Upper lobe of left lung (tissue), 6 donors: Measurements from ENCODE around the gene RIMS4. TPM values are rescaled to one million over a fixed set of nuclear protein-coding genes. Genes with fewer than 3 reads are reported as not detected.

Experiments
- ATAC-seq, 2 donors: fragments of 200-7000 bp; cut with Tn5 transposase; one replicate each; pipeline ENCODE4 v1.9.1; 2022; ENCODE audit warnings: mild to moderate bottlenecking in 2 of 2, moderate library complexity in 2 of 2; ENCODE audit not compliant: low FRiP score in 2 of 2
- DNase-seq, 2 donors: peaks; one replicate each; pipeline ENCODE4 v3.0.0-alpha.2; 2019 to 2020
- H3K27ac ChIP-seq, 4 donors: fragments of 200-600 bp; sonication (generic); one replicate each; pipeline ENCODE4 v1.5.1; 2016 to 2019
- H3K27me3 ChIP-seq, 4 donors: fragments of 200-600 bp; sonication (generic); one replicate each; pipeline ENCODE4 v1.5.1; 2017 to 2019
- H3K36me3 ChIP-seq, 4 donors: fragments of 200-600 bp; sonication (generic); one replicate each; pipeline ENCODE4 v1.5.1; 2016 to 2019
- H3K4me1 ChIP-seq, 4 donors: fragments of 200-600 bp; sonication (generic); one replicate each; pipeline ENCODE4 v1.5.1; 2018 to 2019
- H3K4me3 ChIP-seq, 4 donors: fragments of 200-600 bp; sonication (generic); one replicate each; pipeline ENCODE4 v1.5.1; 2017 to 2019; ENCODE audit warnings: mild to moderate bottlenecking in 2 of 4, moderate library complexity in 1 of 4
- H3K9me3 ChIP-seq, 4 donors: fragments of 200-600 bp; sonication (generic); one replicate each; pipeline ENCODE4 v1.5.1; 2018 to 2019
- EP300 ChIP-seq, 4 donors: sonication (generic); formaldehyde crosslinking; IDR thresholded peaks; one replicate each; pipeline ENCODE4 v1.5.1; 2017; ENCODE audit warnings: antibody characterized with exemption in 4 of 4, control low read depth in 2 of 4
- POLR2A ChIP-seq, 4 donors: fragments of 450-650 bp; IDR thresholded peaks; one replicate each; pipeline ENCODE4 v1.5.1; 2016 to 2017; ENCODE audit warnings: antibody characterized with exemption in 4 of 4, mild to moderate bottlenecking in 2 of 4
- POLR2AphosphoS5 ChIP-seq, 2 donors: sonication (generic); formaldehyde crosslinking; IDR thresholded peaks; one replicate each; pipeline ENCODE4 v1.5.1; 2017; ENCODE audit warnings: antibody characterized with exemption in 2 of 2
- WGBS, 2 donors: methylation state at CpG; one replicate each; pipeline ENCODE4 v1.1.5; 2017 to 2018; 5-methylcytosine and 5-hydroxymethylcytosine counted together
- total RNA-seq, 6 donors: library from RNA; depleted of rRNA in 4 of 6; stranded (reverse); fragments of >200 nt in 4 of 6; gene quantifications; one replicate each; pipeline versions ENCODE4 v1.1.0 to v1.2.1, GENCODE V29; 2016 to 2021
- TF ChIP-seq, protein P1 (sequence below), 6 experiments: fragments of 450-650 bp in 4 of 6; fragments of 200-600 bp in 2 of 6; sonication (generic) in 2 of 6; IDR thresholded peaks; one replicate each; pipeline ENCODE4 v1.5.1; 2016 to 2019; ENCODE audit warnings: antibody characterized with exemption in 6 of 6
- donor health status: DM: no; HTN: no; CAD: no; lungs with moderate emphysema.
- donor health status: DM: no; HTN: yes; CAD: no; lungs with severe emphysema.

Gene RIMS4
- total RNA-seq, 6 donors from 2014 or later: 1.0 to 2.2 (median 2.1) TPM

DNA sequence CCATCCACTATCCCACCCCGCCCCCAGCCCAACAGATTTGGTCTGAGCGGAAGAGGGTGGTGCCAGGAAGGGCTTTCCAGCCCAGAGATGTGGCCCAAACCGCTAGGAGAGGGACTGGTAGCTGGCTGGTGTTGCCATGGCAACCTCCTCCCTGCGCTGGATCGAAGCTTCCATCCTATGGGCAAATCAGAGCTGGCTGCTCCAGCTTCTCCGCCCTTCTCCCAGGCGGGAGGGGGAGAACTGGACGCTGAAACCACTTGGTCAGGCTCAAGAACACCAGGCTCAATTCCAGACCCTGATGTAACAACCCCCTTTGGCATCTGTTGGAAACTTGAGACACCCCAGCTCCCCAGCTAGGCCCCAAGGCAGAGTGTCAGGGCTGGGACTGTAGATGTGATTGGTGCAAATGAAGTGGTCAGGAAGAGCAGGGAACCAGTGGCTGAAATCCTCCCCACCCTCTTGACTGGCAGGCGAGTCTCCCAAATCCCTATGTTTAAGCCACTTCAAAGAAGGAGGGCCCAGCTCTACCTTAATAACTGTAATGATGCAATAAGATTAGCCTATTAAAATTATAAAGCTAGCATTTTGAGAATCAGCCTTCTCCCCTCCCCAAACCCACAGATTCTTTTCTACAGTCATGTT, 4.2 kb downstream of the RIMS4 start:
- WGBS, 2 donors: 13 to 26% methylated on average over 4 to 9 of the region's 9 CpGs
- Histone ChIP-seq H3K27ac (no peak overlapping the region), H3K4me1 (peaks cover 0 to 15% (median 6%) of the 10 kb centered on the region in 4 donors), H3K27me3 (peaks cover 0 to 19% (median 11%) of the 10 kb centered on the region in 4 donors), H3K36me3 (no peaks in the 10 kb centered on the region), H3K4me3 (no peak overlapping the region), H3K9me3 (no peaks in the 10 kb centered on the region)
- TF ChIP-seq POLR2AphosphoS5 (IDR thresholded peaks at IDR 0.05) (no peak), POLR2A (IDR thresholded peaks at IDR 0.05) (no peak), EP300 (IDR thresholded peaks at IDR 0.05) (no peak)
- TF ChIP-seq, protein P1, sequence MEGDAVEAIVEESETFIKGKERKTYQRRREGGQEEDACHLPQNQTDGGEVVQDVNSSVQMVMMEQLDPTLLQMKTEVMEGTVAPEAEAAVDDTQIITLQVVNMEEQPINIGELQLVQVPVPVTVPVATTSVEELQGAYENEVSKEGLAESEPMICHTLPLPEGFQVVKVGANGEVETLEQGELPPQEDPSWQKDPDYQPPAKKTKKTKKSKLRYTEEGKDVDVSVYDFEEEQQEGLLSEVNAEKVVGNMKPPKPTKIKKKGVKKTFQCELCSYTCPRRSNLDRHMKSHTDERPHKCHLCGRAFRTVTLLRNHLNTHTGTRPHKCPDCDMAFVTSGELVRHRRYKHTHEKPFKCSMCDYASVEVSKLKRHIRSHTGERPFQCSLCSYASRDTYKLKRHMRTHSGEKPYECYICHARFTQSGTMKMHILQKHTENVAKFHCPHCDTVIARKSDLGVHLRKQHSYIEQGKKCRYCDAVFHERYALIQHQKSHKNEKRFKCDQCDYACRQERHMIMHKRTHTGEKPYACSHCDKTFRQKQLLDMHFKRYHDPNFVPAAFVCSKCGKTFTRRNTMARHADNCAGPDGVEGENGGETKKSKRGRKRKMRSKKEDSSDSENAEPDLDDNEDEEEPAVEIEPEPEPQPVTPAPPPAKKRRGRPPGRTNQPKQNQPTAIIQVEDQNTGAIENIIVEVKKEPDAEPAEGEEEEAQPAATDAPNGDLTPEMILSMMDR (IDR thresholded peaks at IDR 0.05): no peak
- ATAC-seq: peak; percentile 59 to 80
- peak in 1 of 2 donors; percentile 79 for DNase-seq

DNA sequence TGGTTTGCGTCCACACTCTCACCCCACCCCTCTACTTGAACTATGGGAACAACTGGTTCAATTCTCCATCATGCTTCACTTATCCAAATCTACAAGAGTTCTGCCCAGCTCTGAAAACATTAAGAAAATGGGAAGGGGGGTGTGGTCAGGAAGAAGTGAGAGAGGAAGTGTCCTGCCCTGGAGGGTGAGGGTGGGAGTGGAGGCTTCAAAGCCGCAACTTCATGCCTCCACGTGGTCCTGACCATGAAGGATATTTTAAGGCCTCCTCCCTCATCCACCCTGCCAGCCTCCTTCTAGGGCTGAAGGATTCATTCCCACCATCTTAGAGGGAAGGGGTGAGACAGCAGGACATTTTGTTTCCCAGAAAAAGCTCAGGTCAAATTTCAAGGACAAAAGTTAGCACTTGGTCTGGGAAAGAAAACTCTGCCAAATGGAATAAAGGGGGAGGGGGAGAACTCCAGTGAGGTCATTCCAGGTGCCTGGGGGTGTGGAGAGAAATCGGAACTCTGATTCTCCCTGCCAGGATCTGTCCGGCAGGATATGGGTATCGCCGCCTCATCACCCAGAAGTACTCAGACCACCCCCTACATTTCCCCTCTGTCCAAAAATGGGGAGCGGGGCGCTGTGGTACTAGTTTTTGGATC, 4.9 kb downstream of the RIMS4 start:
- Histone ChIP-seq H3K36me3 (no peaks in the 10 kb centered on the region), H3K27me3 (peaks cover 0 to 13% (median 8%) of the 10 kb centered on the region in 4 donors), H3K27ac (no peak overlapping the region), H3K4me3 (no peak overlapping the region), H3K4me1 (peaks cover 0 to 9% (median 4%) of the 10 kb centered on the region in 4 donors), H3K9me3 (no peaks in the 10 kb centered on the region)
- WGBS, 2 donors: 48 to 49% methylated on average over 9 of the region's 9 CpGs
- DNase-seq (no peak), ATAC-seq (no peak)
- TF ChIP-seq, protein P1 (IDR thresholded peaks at IDR 0.05): no peak
- TF ChIP-seq POLR2A (IDR thresholded peaks at IDR 0.05): no peak
- TF ChIP-seq EP300 (IDR thresholded peaks at IDR 0.05): no peak
- no peak for TF ChIP-seq POLR2AphosphoS5 (IDR thresholded peaks at IDR 0.05)

DNA sequence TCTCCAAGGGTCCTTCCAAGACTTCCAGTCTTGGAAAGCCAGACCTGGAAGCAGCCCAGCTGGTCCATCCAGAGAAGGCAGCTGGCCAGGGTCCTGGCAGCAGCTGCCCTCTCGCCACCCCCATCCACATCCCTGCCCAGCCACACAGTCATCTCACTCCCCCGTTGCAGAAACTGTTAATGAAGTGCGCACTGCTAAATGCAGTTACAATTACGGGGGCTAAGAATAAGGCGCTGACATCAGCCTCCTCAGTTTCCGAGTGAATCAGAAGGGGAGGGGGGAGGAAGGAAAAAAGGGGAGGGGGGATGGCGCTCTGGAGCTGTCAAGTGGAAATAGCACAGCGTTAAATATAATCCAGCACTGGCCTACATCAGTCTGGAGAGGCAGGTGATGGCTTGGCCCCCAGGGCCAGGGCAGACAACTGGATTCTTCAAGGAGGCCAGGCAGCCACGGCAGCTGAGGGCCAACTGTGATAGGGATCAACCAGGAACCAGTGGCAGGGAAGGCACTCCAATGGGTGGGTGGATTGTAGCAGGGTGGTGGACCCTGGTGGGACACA, 6.9 kb downstream of the RIMS4 start:
- TF ChIP-seq POLR2A (IDR thresholded peaks at IDR 0.05) (no peak), POLR2AphosphoS5 (IDR thresholded peaks at IDR 0.05) (no peak), EP300 (IDR thresholded peaks at IDR 0.05) (no peak)
- TF ChIP-seq, protein P1 (IDR thresholded peaks at IDR 0.05): no peak
- H3K27me3 ChIP-seq: no peaks in the 10 kb centered on the region
- no peak overlapping the region for H3K4me3 ChIP-seq
- DNase-seq (peak in 1 of 2 donors; percentile 17), ATAC-seq (no peak)
- 41% methylated on average over 9 of the region's 9 CpGs for WGBS, 2 donors
- no peaks in the 10 kb centered on the region for H3K36me3 ChIP-seq
- H3K27ac ChIP-seq: no peak overlapping the region
- H3K4me1 ChIP-seq: no peaks in the 10 kb centered on the region
- no peaks in the 10 kb centered on the region for H3K9me3 ChIP-seq

DNA sequence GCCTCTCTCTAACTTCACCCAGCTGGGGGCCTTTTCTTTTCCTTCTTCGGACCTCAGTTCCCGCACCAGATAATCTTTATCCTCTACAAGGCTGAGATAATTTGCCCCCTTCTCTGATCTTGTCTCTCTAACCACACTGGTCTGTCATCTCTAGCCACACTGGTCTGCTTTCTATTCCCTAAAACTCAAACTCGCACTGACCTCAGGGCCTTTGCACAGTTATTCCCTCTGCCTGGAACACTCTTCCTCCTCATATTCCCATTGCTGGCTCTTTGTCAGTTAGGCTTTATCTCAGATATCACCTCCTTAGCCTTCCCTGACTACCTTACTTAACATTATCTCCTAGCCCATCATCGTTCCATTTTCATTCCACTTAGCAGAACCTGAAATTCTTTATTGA, 7.6 kb downstream of the RIMS4 start:
- TF ChIP-seq POLR2A (IDR thresholded peaks at IDR 0.05) (no peak), POLR2AphosphoS5 (IDR thresholded peaks at IDR 0.05) (no peak), EP300 (IDR thresholded peaks at IDR 0.05) (no peak)
- H3K4me3 ChIP-seq: no peak overlapping the region
- no peaks in the 10 kb centered on the region for H3K9me3 ChIP-seq
- H3K4me1 ChIP-seq: no peaks in the 10 kb centered on the region
- no peak for DNase-seq
- ATAC-seq: no peak
- no peaks in the 10 kb centered on the region for H3K36me3 ChIP-seq
- no peak overlapping the region for H3K27ac ChIP-seq
- WGBS, 2 donors: 87 to 93% methylated on average over 4 of the region's 4 CpGs
- no peaks in the 10 kb centered on the region for H3K27me3 ChIP-seq

DNA sequence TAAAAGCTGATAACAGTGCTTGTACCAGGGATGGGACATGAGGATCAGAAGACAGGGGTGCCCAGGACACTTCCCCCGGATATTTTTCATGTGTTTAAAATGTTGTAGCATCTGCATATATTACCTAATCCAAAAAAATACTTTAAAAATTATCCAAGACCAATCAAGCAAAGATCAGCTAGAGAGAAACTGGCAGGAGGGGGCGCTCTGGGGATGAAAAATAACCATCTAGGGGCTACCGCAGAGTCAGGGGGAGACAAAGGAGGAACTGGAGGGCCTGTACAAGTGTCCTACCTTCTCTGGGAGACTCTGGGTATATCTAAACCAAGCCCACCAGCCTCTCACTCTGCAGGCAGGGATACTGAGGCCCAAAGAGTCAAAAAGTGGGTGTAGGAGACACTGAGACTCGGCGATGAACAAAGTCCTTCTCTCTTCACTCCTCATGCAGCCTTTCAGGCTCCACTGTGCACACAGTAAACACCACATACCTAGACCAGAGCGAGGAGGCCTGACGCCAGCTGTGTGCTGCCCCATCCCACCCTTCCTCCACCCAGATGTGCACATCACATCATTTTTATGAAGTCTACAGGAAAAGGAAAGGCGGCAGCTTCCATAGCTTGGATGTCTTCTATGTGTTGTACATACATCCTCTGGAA, 9.8 kb downstream of the RIMS4 start:
- TF ChIP-seq, protein P1 (IDR thresholded peaks at IDR 0.05): no peak
- no peak for TF ChIP-seq POLR2AphosphoS5 (IDR thresholded peaks at IDR 0.05)
- TF ChIP-seq EP300 (IDR thresholded peaks at IDR 0.05): no peak
- TF ChIP-seq POLR2A (IDR thresholded peaks at IDR 0.05): no peak
- no peaks in the 10 kb centered on the region for H3K4me1 ChIP-seq
- 79 to 82% methylated on average over 8 of the region's 8 CpGs for WGBS, 2 donors
- DNase-seq (no peak), ATAC-seq (no peak)
- H3K9me3 ChIP-seq: no peaks in the 10 kb centered on the region
- H3K36me3 ChIP-seq: no peaks in the 10 kb centered on the region
- no peak overlapping the region for H3K4me3 ChIP-seq
- H3K27ac ChIP-seq: no peak overlapping the region
- no peaks in the 10 kb centered on the region for H3K27me3 ChIP-seq
